AG20443 (cell line): ENCODE results near the gene SLC35G3.
A peak's percentile ranks its signal among the peaks of the same experiment; 100 is the strongest.
"Not testable (repeated sequence)": the region's sequence is repeated elsewhere in the genome, so short reads cannot be mapped to it uniquely, and the experiment has no call there.

Experiments
- DNase-seq: peaks from one replicate; pipeline ENCODE4 v3.0.0; 2012; ENCODE audit warnings: low spot score, mixed read lengths

The SLC35G3 gene

GRCh38 chr17:35210741-35211140 is 16.5 kb upstream of the SLC35G3 start:
- no peak for DNase-seq

- not testable (repeated sequence) for DNase-seq
Measured at GRCh38 chr17:35202582-35202981, 8.4 kb upstream of the SLC35G3 start.

- not testable (repeated sequence) for DNase-seq
Measured at GRCh38 chr17:35195062-35195461, 869 bp upstream of the SLC35G3 start.

GRCh38 chr17:35192708-35193107 is 1.5 kb downstream of the SLC35G3 start:
- no peak for DNase-seq

GRCh38 chr17:35191001-35191695 is 3.0 kb downstream of the SLC35G3 start:
- no peak for DNase-seq

GRCh38 chr17:35189291-35189690 is 4.9 kb downstream of the SLC35G3 start:
- no peak for DNase-seq

- no peak for DNase-seq
Measured at GRCh38 chr17:35188111-35188510, 6.1 kb downstream of the SLC35G3 start.

- DNase-seq: no peak
Measured at GRCh38 chr17:35187481-35187880, 6.7 kb downstream of the SLC35G3 start.

GRCh38 chr17:35185849-35186248 is 8.3 kb downstream of the SLC35G3 start:
- no peak for DNase-seq

- no peak for DNase-seq
Measured at GRCh38 chr17:35184274-35184673, 9.9 kb downstream of the SLC35G3 start.

GRCh38 chr17:35183332-35183731 is 10.9 kb downstream of the SLC35G3 start:
- DNase-seq: no peak

- not testable (repeated sequence) for DNase-seq
Measured at GRCh38 chr17:35179379-35179778, 14.8 kb downstream of the SLC35G3 start.

GRCh38 chr17:35176897-35177296 is 17.3 kb downstream of the SLC35G3 start:
- DNase-seq: no peak

GRCh38 chr17:35175638-35176415 is 18.4 kb downstream of the SLC35G3 start:
- DNase-seq: no peak

GRCh38 chr17:35174835-35175334 is 19.3 kb downstream of the SLC35G3 start:
- no peak for DNase-seq

- DNase-seq: not testable (repeated sequence)
Measured at GRCh38 chr17:35172321-35172720, 21.9 kb downstream of the SLC35G3 start.

- no peak for DNase-seq
Measured at GRCh38 chr17:35171834-35172233, 22.4 kb downstream of the SLC35G3 start.

GRCh38 chr17:35170968-35171771 is 23.0 kb downstream of the SLC35G3 start:
- DNase-seq: peak; percentile 54

GRCh38 chr17:35169835-35170363 is 24.3 kb downstream of the SLC35G3 start:
- DNase-seq: no peak

GRCh38 chr17:35167666-35168065 is 26.5 kb downstream of the SLC35G3 start:
- no peak for DNase-seq

- no peak for DNase-seq
Measured at GRCh38 chr17:35167046-35167445, 27.1 kb downstream of the SLC35G3 start.

GRCh38 chr17:35166526-35166925 is 27.7 kb downstream of the SLC35G3 start:
- no peak for DNase-seq
